Prostate gland (tissue), 2 donors: ENCODE results near the gene C10orf143. TPM values are rescaled to one million over a fixed set of nuclear protein-coding genes. Genes with fewer than 3 reads are reported as not detected.

ENCODE experiments used
- DNase-seq: peaks from one replicate; pipeline ENCODE4 v3.0.0-alpha.2; 2019; ENCODE audit warnings: low spot score
- H3K27ac ChIP-seq, 2 donors: fragments of 200-600 bp; sonication (generic); 2 replicates each; pipeline ENCODE4 v1.5.1; 2017 to 2019
- H3K27me3 ChIP-seq: fragments of 200-600 bp; sonication (generic); replicated peaks from 2 replicates; pipeline ENCODE4 v1.5.1; 2019; ENCODE audit not compliant: insufficient read depth
- H3K36me3 ChIP-seq, 2 donors: fragments of 200-600 bp; sonication (generic); 1 replicate in 1 of 2; 2 replicates in 1 of 2; pipeline versions ENCODE4 v1.5.1 to v1.8.1; 2017 to 2019
- H3K4me1 ChIP-seq: fragments of 200-600 bp; sonication (generic); replicated peaks from 2 replicates; pipeline ENCODE4 v1.5.1; 2019
- H3K4me3 ChIP-seq, 2 donors: fragments of 200-600 bp; sonication (generic); 2 replicates each; pipeline ENCODE4 v1.5.1; 2017 to 2019
- H3K9me3 ChIP-seq: fragments of 200-600 bp; sonication (generic); 2 replicates; pipeline ENCODE4 v1.5.1; 2017
- CTCF ChIP-seq, 4 experiments: fragments of 200-600 bp in 2 of 4; fragments of 450-650 bp in 2 of 4; sonication (generic) in 2 of 4; IDR thresholded peaks; 1 replicate in 3 of 4; 2 replicates in 1 of 4; pipeline ENCODE4 v1.5.1; 2016 to 2019; ENCODE audit warnings: antibody characterized with exemption in 4 of 4, mild to moderate bottlenecking in 2 of 4, moderate library complexity in 2 of 4
- POLR2A ChIP-seq: fragments of 450-650 bp; IDR thresholded peaks from one replicate; pipeline ENCODE4 v1.6.1; 2016; ENCODE audit warnings: antibody characterized with exemption, mild to moderate bottlenecking
- POLR2AphosphoS5 ChIP-seq: sonication (generic); formaldehyde crosslinking; IDR thresholded peaks from one replicate; pipeline ENCODE4 v1.6.1; 2017; ENCODE audit warnings: antibody characterized with exemption
- WGBS: methylation state at CpG from one replicate; pipeline ENCODE4 v1.1.5; 2018; 5-methylcytosine and 5-hydroxymethylcytosine counted together
- intact Hi-C: fragments of 100-400 bp; cut with DNase I; formaldehyde crosslinking; loops from one replicate; pipeline ENCODE4 v1.14.2; 2022
- total RNA-seq, 2 donors: library from RNA; depleted of rRNA; stranded (reverse); fragments of >200 nt; gene quantifications; one replicate each; pipeline ENCODE4 v1.1.0, GENCODE V29; 2016

The C10orf143 gene
- total RNA-seq, 2 donors from 2014 or later, result 5.1 to 5.6 TPM

GRCh38 chr10:130141460-130141859 is 30.8 kb upstream of the C10orf143 start:
- intact Hi-C loops, result no loop called here
- TF ChIP-seq CTCF (IDR thresholded peaks at IDR 0.05) (no peak), POLR2AphosphoS5 (no peak), POLR2A (no peak)
- Histone ChIP-seq H3K9me3 (no peaks in the 10 kb centered on the region), H3K27ac (no peak overlapping the region), H3K4me3 (no peak overlapping the region), H3K4me1 (peaks cover 9% of the 10 kb centered on the region), H3K36me3 (no peaks in the 10 kb centered on the region), H3K27me3 (no peaks in the 10 kb centered on the region)
- WGBS, result 48% methylated on average over 1 of the region's 1 CpG
- DNase-seq, result no peak

- no peak for DNase-seq
- Histone ChIP-seq H3K4me3 (no peak overlapping the region), H3K36me3 (no peaks in the 10 kb centered on the region), H3K9me3 (no peaks in the 10 kb centered on the region), H3K27ac (no peak overlapping the region), H3K27me3 (no peaks in the 10 kb centered on the region), H3K4me1 (peaks cover 9% of the 10 kb centered on the region)
- intact Hi-C loops, result no loop called here
- TF ChIP-seq POLR2A, result no peak
- no peak for TF ChIP-seq POLR2AphosphoS5
- 82% methylated on average over 4 of the region's 4 CpGs for WGBS
Observed at GRCh38 chr10:130141038-130141437, 30.4 kb upstream of the C10orf143 start.

- Histone ChIP-seq H3K27ac (no peak overlapping the region), H3K27me3 (no peaks in the 10 kb centered on the region), H3K4me1 (peaks cover 9% of the 10 kb centered on the region), H3K4me3 (no peak overlapping the region), H3K9me3 (no peaks in the 10 kb centered on the region), H3K36me3 (no peaks in the 10 kb centered on the region)
- DNase-seq, result no peak
- intact Hi-C loops, result no loop called here
- 98% methylated on average over 1 of the region's 1 CpG for WGBS
- TF ChIP-seq CTCF (IDR thresholded peaks at IDR 0.05), result no peak
- TF ChIP-seq POLR2AphosphoS5, result no peak
- no peak for TF ChIP-seq POLR2A
Observed at GRCh38 chr10:130140425-130140824, 29.8 kb upstream of the C10orf143 start.

- 30% methylated on average over 3 of the region's 3 CpGs for WGBS
Observed at GRCh38 chr10:130138479-130138866, 27.8 kb upstream of the C10orf143 start.

GRCh38 chr10:130137659-130138478 is 27.2 kb upstream of the C10orf143 start:
- H3K27me3 ChIP-seq, result no peaks in the 10 kb centered on the region
- intact Hi-C loops, result loop anchor here (2.0 kb wide), 1 partner anchor 27 kb away; the partner anchor contains the start of gene C10orf143
- peak overlapping the region in 1 of 2 donors; percentile 92 for H3K4me3 ChIP-seq
- no peak for TF ChIP-seq POLR2AphosphoS5
- no peak for TF ChIP-seq CTCF (IDR thresholded peaks at IDR 0.05)
- no peak for TF ChIP-seq POLR2A
- no peaks in the 10 kb centered on the region for H3K9me3 ChIP-seq
- H3K36me3 ChIP-seq, result no peaks in the 10 kb centered on the region
- peaks cover 9% of the 10 kb centered on the region for H3K4me1 ChIP-seq
- no peak overlapping the region for H3K27ac ChIP-seq
- WGBS, result 70% methylated on average over 28 of the region's 28 CpGs
- no peak for DNase-seq

More at GRCh38 chr10:130138479-130138866, 27.8 kb upstream of the C10orf143 start:
- Histone ChIP-seq H3K27me3 (no peaks in the 10 kb centered on the region), H3K4me3 (no peak overlapping the region), H3K36me3 (no peaks in the 10 kb centered on the region), H3K9me3 (no peaks in the 10 kb centered on the region), H3K4me1 (peaks cover 9% of the 10 kb centered on the region), H3K27ac (no peak overlapping the region)
- peak; percentile 72 for DNase-seq
- intact Hi-C loops, result no loop called here
- TF ChIP-seq POLR2A (no peak), CTCF (IDR thresholded peaks at IDR 0.05) (no peak), POLR2AphosphoS5 (peak; percentile 73)
